Type B pancreatic cell (in vitro differentiated cells): ENCODE data around the gene WBP2NL. TPM values are rescaled to one million over a fixed set of nuclear protein-coding genes. Genes with fewer than 3 reads are reported as not detected.

Source experiments
- DNase-seq: peaks from one replicate; pipeline ENCODE4 v3.0.0; 2021; ENCODE audit warnings: mixed read lengths; ENCODE audit not compliant: unreplicated experiment; ENCODE audit errors: extremely low spot score
- H3K27ac Mint-ChIP-seq: 2 replicates; pipeline ENCODE4 v1.8.0; 2021; ENCODE audit warnings: mild to moderate bottlenecking, mixed read lengths
- H3K27me3 Mint-ChIP-seq: 2 replicates; pipeline ENCODE4 v1.8.0; 2021; ENCODE audit warnings: mixed read lengths
- H3K36me3 Mint-ChIP-seq: 2 replicates; pipeline ENCODE4 v1.8.0; 2021; ENCODE audit warnings: mixed read lengths
- H3K4me1 Mint-ChIP-seq: one replicate; pipeline ENCODE4 v1.8.0; 2021; ENCODE audit warnings: mixed read lengths; ENCODE audit not compliant: unreplicated experiment
- H3K4me3 Mint-ChIP-seq: 2 replicates; pipeline ENCODE4 v1.8.0; 2021; ENCODE audit warnings: mild to moderate bottlenecking, mixed read lengths
- H3K9me3 Mint-ChIP-seq: 2 replicates; pipeline ENCODE4 v1.8.0; 2021; ENCODE audit warnings: mixed read lengths
- CTCF ChIP-seq: fragments of 200-600 bp; sonication (generic); conservative IDR thresholded peaks from 2 replicates; pipeline ENCODE4 v1.5.0; 2021; ENCODE audit warnings: antibody characterized with exemption, mild to moderate bottlenecking
- total RNA-seq: library from RNA; stranded (reverse); gene quantifications from 2 replicates; pipeline ENCODE4 v1.2.1, GENCODE V29; 2021; ENCODE audit warnings: low replicate concordance

WBP2NL gene
- total RNA-seq, 1 donor from 2014 or later: not detected

GRCh38 chr22:41992496-41992895 lies 6.1 kb upstream of the WBP2NL start:
- Mint-ChIP-seq H3K27me3 (no peaks in the 10 kb centered on the region), H3K9me3 (no peaks in the 10 kb centered on the region), H3K27ac (no peak overlapping the region), H3K4me3 (no peak overlapping the region), H3K4me1 (no peaks in the 10 kb centered on the region), H3K36me3 (no peaks in the 10 kb centered on the region)
- no peak for TF ChIP-seq CTCF
- DNase-seq: no peak

GRCh38 chr22:41995211-41995610 lies 3.4 kb upstream of the WBP2NL start:
- Mint-ChIP-seq H3K9me3 (peaks cover 4% of the 10 kb centered on the region), H3K4me1 (no peaks in the 10 kb centered on the region), H3K36me3 (peaks cover 7% of the 10 kb centered on the region), H3K27ac (no peak overlapping the region), H3K27me3 (peaks cover 3% of the 10 kb centered on the region), H3K4me3 (no peak overlapping the region)
- no peak for TF ChIP-seq CTCF
- DNase-seq: no peak

GRCh38 chr22:41996826-41997225 lies 1.8 kb upstream of the WBP2NL start:
- Mint-ChIP-seq H3K27ac (no peak overlapping the region), H3K27me3 (peaks cover 9% of the 10 kb centered on the region), H3K36me3 (peaks cover 7% of the 10 kb centered on the region), H3K4me3 (no peak overlapping the region), H3K4me1 (no peaks in the 10 kb centered on the region), H3K9me3 (peaks cover 4% of the 10 kb centered on the region)
- TF ChIP-seq CTCF: no peak
- DNase-seq: no peak

GRCh38 chr22:42000466-42000865 lies 1.9 kb downstream of the WBP2NL start:
- Mint-ChIP-seq H3K4me1 (no peaks in the 10 kb centered on the region), H3K4me3 (no peak overlapping the region), H3K27me3 (peaks cover 19% of the 10 kb centered on the region), H3K9me3 (peaks cover 4% of the 10 kb centered on the region), H3K36me3 (peaks cover 7% of the 10 kb centered on the region), H3K27ac (no peak overlapping the region)
- no peak for TF ChIP-seq CTCF
- peak; percentile 52 for DNase-seq

- Mint-ChIP-seq H3K36me3 (peaks cover 7% of the 10 kb centered on the region), H3K9me3 (peaks cover 4% of the 10 kb centered on the region), H3K27ac (no peak overlapping the region), H3K4me3 (no peak overlapping the region), H3K4me1 (no peaks in the 10 kb centered on the region), H3K27me3 (peaks cover 19% of the 10 kb centered on the region)
- TF ChIP-seq CTCF: no peak
- DNase-seq: no peak
Measured at GRCh38 chr22:42001121-42001520, 2.5 kb downstream of the WBP2NL start.

GRCh38 chr22:42001706-42002105 lies 3.1 kb downstream of the WBP2NL start:
- peaks cover 19% of the 10 kb centered on the region for H3K27me3 Mint-ChIP-seq

More at GRCh38 chr22:42001706-42002105, 3.1 kb downstream of the WBP2NL start:
- DNase-seq: peak; percentile 58
- no peak for TF ChIP-seq CTCF
- Mint-ChIP-seq H3K4me1 (no peaks in the 10 kb centered on the region), H3K36me3 (peaks cover 7% of the 10 kb centered on the region), H3K4me3 (no peak overlapping the region), H3K9me3 (peaks cover 4% of the 10 kb centered on the region), H3K27ac (no peak overlapping the region)
